AG08395 (cell line): ENCODE data around the gene RIN2.
"Not testable (repeated sequence)": the region's sequence is repeated elsewhere in the genome, so short reads cannot be mapped to it uniquely, and the experiment has no call there.

Experiments
- DNase-seq: peaks from one replicate; pipeline ENCODE4 v3.0.0; 2012; ENCODE audit warnings: mixed read lengths, low spot score

The RIN2 gene

GRCh38 chr20:19789446-19789845 lies 31.4 kb downstream of the RIN2 start:
- DNase-seq = no peak

GRCh38 chr20:19791887-19792286 lies 33.8 kb downstream of the RIN2 start:
- DNase-seq = no peak

- no peak for DNase-seq
Measured at GRCh38 chr20:19793716-19794115, 35.7 kb downstream of the RIN2 start.

GRCh38 chr20:19794941-19795340 lies 36.9 kb downstream of the RIN2 start:
- no peak for DNase-seq

GRCh38 chr20:19799325-19799724 lies 41.3 kb downstream of the RIN2 start:
- DNase-seq = no peak

GRCh38 chr20:19802099-19802491 lies 44.0 kb downstream of the RIN2 start:
- DNase-seq = no peak

GRCh38 chr20:19802492-19803158 lies 44.6 kb downstream of the RIN2 start:
- peak; percentile 12 for DNase-seq

GRCh38 chr20:19806276-19806675 lies 48.2 kb downstream of the RIN2 start:
- not testable (repeated sequence) for DNase-seq

GRCh38 chr20:19806806-19807190 lies 48.7 kb downstream of the RIN2 start:
- DNase-seq = no peak

GRCh38 chr20:19807191-19807945 lies 49.3 kb downstream of the RIN2 start:
- DNase-seq = no peak
